ENCODE measurements around the gene CAPN5.
A peak's percentile ranks its signal among the peaks of the same experiment; 100 is the strongest.

CAPN5 gene

GRCh38 chr11:77114089-77114463, 47.3 kb downstream of the CAPN5 start:
- no peak for DNase-seq (ENCODE audit: low read depth in 1 of 2, low spot score in 1 of 2)

GRCh38 chr11:77115181-77115611, 48.4 kb downstream of the CAPN5 start:
- DNase-seq (ENCODE audit: low read depth in 1 of 2, low spot score in 1 of 2) = no peak

- DNase-seq (ENCODE audit: low read depth in 1 of 2, low spot score in 1 of 2) = no peak
These were observed 49.2 kb downstream of the CAPN5 start for GRCh38 chr11:77115956-77116355.

- DNase-seq (ENCODE audit: low read depth in 1 of 2, low spot score in 1 of 2) = no peak
These were observed 50.7 kb downstream of the CAPN5 start for GRCh38 chr11:77117492-77117891.

GRCh38 chr11:77118086-77118485, 51.3 kb downstream of the CAPN5 start:
- DNase-seq (ENCODE audit: low read depth in 1 of 2, low spot score in 1 of 2) = no peak

- DNase-seq (ENCODE audit: low read depth in 1 of 2, low spot score in 1 of 2) = no peak
These were observed 52.2 kb downstream of the CAPN5 start for GRCh38 chr11:77118971-77119370.

GRCh38 chr11:77119531-77119936, 52.8 kb downstream of the CAPN5 start:
- no peak for DNase-seq (ENCODE audit: low read depth in 1 of 2, low spot score in 1 of 2)

GRCh38 chr11:77120571-77120970, 53.8 kb downstream of the CAPN5 start:
- DNase-seq (ENCODE audit: low read depth in 1 of 2, low spot score in 1 of 2) = no peak

- no peak for DNase-seq (ENCODE audit: low read depth in 1 of 2, low spot score in 1 of 2)
These were observed 54.4 kb downstream of the CAPN5 start for GRCh38 chr11:77121096-77121640.

- DNase-seq (ENCODE audit: low read depth in 1 of 2, low spot score in 1 of 2) = no peak
These were observed 55.3 kb downstream of the CAPN5 start for GRCh38 chr11:77121876-77122575.

GRCh38 chr11:77122576-77123212, 55.9 kb downstream of the CAPN5 start:
- no peak for DNase-seq (ENCODE audit: low read depth in 1 of 2, low spot score in 1 of 2)

GRCh38 chr11:77123591-77123990, 56.8 kb downstream of the CAPN5 start:
- no peak for DNase-seq (ENCODE audit: low read depth in 1 of 2, low spot score in 1 of 2)

- DNase-seq (ENCODE audit: low read depth in 1 of 2, low spot score in 1 of 2) = no peak
These were observed 57.3 kb downstream of the CAPN5 start for GRCh38 chr11:77124041-77124440.

GRCh38 chr11:77124488-77124887, 57.7 kb downstream of the CAPN5 start:
- DNase-seq (ENCODE audit: low read depth in 1 of 2, low spot score in 1 of 2) = no peak

- no peak for DNase-seq (ENCODE audit: low read depth in 1 of 2, low spot score in 1 of 2)
These were observed 58.4 kb downstream of the CAPN5 start for GRCh38 chr11:77125191-77125590.

GRCh38 chr11:77125695-77126094, 58.9 kb downstream of the CAPN5 start:
- DNase-seq (ENCODE audit: low read depth in 1 of 2, low spot score in 1 of 2) = no peak

- no peak for DNase-seq (ENCODE audit: low read depth in 1 of 2, low spot score in 1 of 2)
These were observed 59.5 kb downstream of the CAPN5 start for GRCh38 chr11:77126156-77126775.

- no peak for DNase-seq (ENCODE audit: low read depth in 1 of 2, low spot score in 1 of 2)
These were observed 60.1 kb downstream of the CAPN5 start for GRCh38 chr11:77126861-77127234.

- DNase-seq (ENCODE audit: low read depth in 1 of 2, low spot score in 1 of 2) = peak; percentile 28 to 34
These were observed 60.6 kb downstream of the CAPN5 start for GRCh38 chr11:77127235-77127911.

GRCh38 chr11:77127920-77128691, 61.3 kb downstream of the CAPN5 start, which contains the start of gene MYO7A:
Gene MYO7A (plus strand): TSS chr11:77128246. CDS start chr11:77130635, 2,389 bp downstream.
- no peak for DNase-seq (ENCODE audit: low read depth in 1 of 2, low spot score in 1 of 2)
